GM13976 (cell line): ENCODE data around the gene AK1.

ENCODE experiments used
- DNase-seq: peaks from one replicate; pipeline ENCODE4 v3.0.0; 2012; ENCODE audit warnings: low spot score
- CTCF ChIP-seq: IDR thresholded peaks from 2 replicates; pipeline ENCODE4 v1.5.1; 2012; ENCODE audit warnings: borderline replicate concordance, mild to moderate bottlenecking; ENCODE audit not compliant: insufficient read depth; ENCODE audit errors: extremely low read depth, missing control alignments, control extremely low read depth
- in situ Hi-C: fragments of 300-500 bp; cut with MboI; formaldehyde crosslinking; loops from one replicate; pipeline ENCODE4 v1.12.0; 2022; ENCODE audit warnings: low sequenced_read_pairs, mixed read lengths, inconsistent platforms; ENCODE audit not compliant: unreplicated experiment

The AK1 gene

GRCh38 chr9:127868278-127868902, 9.1 kb downstream of the AK1 start:
- in situ Hi-C loops: no loop called here
- TF ChIP-seq CTCF: no peak
- no peak for DNase-seq

GRCh38 chr9:127867356-127868277, 9.9 kb downstream of the AK1 start:
- in situ Hi-C loops: no loop called here
- TF ChIP-seq CTCF: no peak
- DNase-seq: no peak

GRCh38 chr9:127866535-127866934, 10.9 kb downstream of the AK1 start:
- DNase-seq: peak; percentile 79
- TF ChIP-seq CTCF: no peak
- in situ Hi-C loops: no loop called here

GRCh38 chr9:127865645-127866464, 11.6 kb downstream of the AK1 start:
- in situ Hi-C loops: no loop called here
- DNase-seq: no peak
- no peak for TF ChIP-seq CTCF

- no peak for TF ChIP-seq CTCF
- in situ Hi-C loops: no loop called here
- no peak for DNase-seq
These were observed 14.3 kb downstream of the AK1 start for GRCh38 chr9:127863191-127863621.

- in situ Hi-C loops: no loop called here
- TF ChIP-seq CTCF: no peak
These were observed 15.1 kb downstream of the AK1 start for GRCh38 chr9:127862075-127863011.

More at GRCh38 chr9:127862075-127863011, 15.1 kb downstream of the AK1 start:
- peak; percentile 72 for DNase-seq
